A549 (cell line): ENCODE measurements around the gene CCDC14. TPM values are rescaled to one million over a fixed set of nuclear protein-coding genes. Genes with fewer than 3 reads are reported as not detected.
A peak's percentile ranks its signal among the peaks of the same experiment; 100 is the strongest.

Source experiments
- ATAC-seq, 2 experiments: fragments of 200-7000 bp in 1 of 2; fragments of >200 bp in 1 of 2; cut with Nextera tagmentation in 1 of 2; cut with Tn5 transposase in 1 of 2; 3 replicates each; pipeline versions ENCODE4 v1.8.0 to v1.9.1; 2018 to 2020; ENCODE audit warnings: mild to moderate bottlenecking in 1 of 2, moderate library complexity in 1 of 2
- CTCF ChIA-PET: fragments of 300-600 bp; sonication (Branson Sonifier 250); formaldehyde crosslinking; extraction: SDS; loops from one replicate; lab custom pipeline; 2021; ENCODE audit warnings: antibody characterized with exemption, inconsistent platforms; lab: Yijun Ruan, JAX
- POLR2A ChIA-PET: fragments of 350-600 bp; formaldehyde crosslinking; extraction: SDS; loops from one replicate; lab custom pipeline; 2021; ENCODE audit warnings: antibody characterized with exemption, inconsistent platforms; lab: Yijun Ruan, JAX
- DNase-seq, 2 experiments: peaks; one replicate each; pipeline versions ENCODE4 v3.0.0 to v3.0.0-alpha.2; 2011 to 2016; ENCODE audit warnings: low read depth in 1 of 2, low spot score in 1 of 2
- FAIRE-seq: peaks from 2 replicates; lab custom pipeline; 2011; peaks lifted over from hg19 to GRCh38; lab: Jason Lieb, UNC
- H3K27ac ChIP-seq, 2 experiments: fragments of >200 bp; sonication (Bioruptor Twin); formaldehyde crosslinking; 3 replicates each; pipeline ENCODE4 v1.5.1; 2016 to 2017
- H3K4me1 ChIP-seq: fragments of >200 bp; sonication (Bioruptor Twin); formaldehyde crosslinking; 3 replicates; pipeline ENCODE4 v1.6.1; 2016
- H3K4me2 ChIP-seq: fragments of >200 bp; sonication (Bioruptor Twin); formaldehyde crosslinking; 3 replicates; pipeline ENCODE4 v1.6.1; 2016
- H3K4me3 ChIP-seq: fragments of >200 bp; sonication (Bioruptor Twin); formaldehyde crosslinking; 3 replicates; pipeline ENCODE4 v1.5.1; 2016
- H3K9me3 ChIP-seq: fragments of >200 bp; sonication (Bioruptor Twin); formaldehyde crosslinking; 3 replicates; pipeline ENCODE4 v1.6.1; 2016
- CBX2 ChIP-seq: fragments of 200-600 bp; sonication (generic); IDR thresholded peaks from 2 replicates; pipeline ENCODE4 v1.6.1; 2016; ENCODE audit warnings: low read depth, mild to moderate bottlenecking, borderline replicate concordance
- CEBPB ChIP-seq, 2 experiments: fragments of >200 bp in 1 of 2; sonication (Bioruptor Twin) in 1 of 2; formaldehyde crosslinking in 1 of 2; IDR thresholded peaks; 2 replicates each; pipeline ENCODE4 v1.6.1; 2012 to 2016
- EHF ChIP-seq: fragments of 250-450 bp; sonication (Bioruptor Pico); IDR thresholded peaks from 2 replicates; pipeline ENCODE4 v1.5.0; 2020; ENCODE audit warnings: mild to moderate bottlenecking
- EP300 ChIP-seq, 2 experiments: fragments of >200 bp; sonication (Bioruptor Twin); formaldehyde crosslinking; IDR thresholded peaks; 2 replicates in 1 of 2; 3 replicates in 1 of 2; pipeline ENCODE4 v1.6.1; 2016 to 2017
- ESRRA ChIP-seq: fragments of 150-350 bp; IDR thresholded peaks from 2 replicates; pipeline ENCODE4 v1.6.1; 2014; ENCODE audit warnings: mild to moderate bottlenecking, low read length, borderline replicate concordance
- FOSB ChIP-seq: fragments of 250-450 bp; sonication (Bioruptor Pico); IDR thresholded peaks from 2 replicates; pipeline ENCODE4 v1.5.0; 2020; ENCODE audit warnings: mild to moderate bottlenecking, moderate library complexity
- HDAC2 ChIP-seq: fragments of 200-600 bp; sonication (generic); IDR thresholded peaks from 2 replicates; pipeline ENCODE4 v1.6.1; 2016
- HOXB5 ChIP-seq: fragments of 250-450 bp; sonication (Bioruptor Pico); IDR thresholded peaks from 2 replicates; pipeline ENCODE4 v1.5.0; 2020; ENCODE audit warnings: mild to moderate bottlenecking, moderate library complexity
- JUN ChIP-seq, 2 experiments: fragments of >200 bp; sonication (Bioruptor Twin); formaldehyde crosslinking; IDR thresholded peaks; 2 replicates in 1 of 2; 3 replicates in 1 of 2; pipeline ENCODE4 v1.6.1; 2016 to 2017
- JUNB ChIP-seq: fragments of >200 bp; sonication (Bioruptor Twin); formaldehyde crosslinking; IDR thresholded peaks from 2 replicates; pipeline ENCODE4 v1.6.1; 2016
- MAFK ChIP-seq: fragments of 450-650 bp; IDR thresholded peaks from 2 replicates; pipeline ENCODE4 v1.6.1; 2014; ENCODE audit not compliant: partially characterized antibody
- MAZ ChIP-seq: fragments of 150-350 bp; IDR thresholded peaks from 2 replicates; pipeline ENCODE4 v1.6.1; 2014; ENCODE audit warnings: antibody characterized with exemption, low read depth, low read length, borderline replicate concordance
- NPAS2 ChIP-seq: fragments of 250-450 bp; sonication (Bioruptor Pico); IDR thresholded peaks from 2 replicates; pipeline ENCODE4 v1.8.0; 2022; ENCODE audit warnings: mild to moderate bottlenecking, moderate library complexity, borderline replicate concordance
- POLR2A ChIP-seq: IDR thresholded peaks from 2 replicates; pipeline ENCODE4 v1.6.1; 2012; ENCODE audit warnings: mild to moderate bottlenecking, low read length
- RCOR1 ChIP-seq: fragments of 150-350 bp; IDR thresholded peaks from 2 replicates; pipeline ENCODE4 v1.6.1; 2014; ENCODE audit warnings: antibody characterized with exemption, low read length, low read depth
- RNF2 ChIP-seq: fragments of 200-600 bp; sonication (generic); IDR thresholded peaks from 2 replicates; pipeline ENCODE4 v1.6.1; 2016; ENCODE audit warnings: low read depth, mild to moderate bottlenecking, antibody characterized with exemption, moderate library complexity, borderline replicate concordance
- SMC3 ChIP-seq: fragments of >200 bp; sonication (Bioruptor Twin); formaldehyde crosslinking; IDR thresholded peaks from 3 replicates; pipeline ENCODE4 v1.6.1; 2018; ENCODE audit warnings: inconsistent platforms
- SREBF2 ChIP-seq: fragments of 450-650 bp; IDR thresholded peaks from 2 replicates; pipeline ENCODE4 v1.6.1; 2014; ENCODE audit warnings: mild to moderate bottlenecking, moderate library complexity
- ZFP36 ChIP-seq: fragments of 450-650 bp; IDR thresholded peaks from 2 replicates; pipeline ENCODE4 v1.6.1; 2014; ENCODE audit warnings: borderline replicate concordance; ENCODE audit not compliant: partially characterized antibody
- WGBS: methylation state at CpG from one replicate; pipeline ENCODE4 v1.1.6; 2017; ENCODE audit errors: missing lambda C conversion rate; 5-methylcytosine and 5-hydroxymethylcytosine counted together
- polyA plus RNA-seq, 4 experiments: library from polyadenylated mRNA; depleted of rRNA in 3 of 4; stranded (reverse); fragments of >200 nt; fragmentation: RNase III in 1 of 4; extraction: RNeasy Plus Mini Kit Qiagen cat#74134 plus additional on column Dnase treatment in 1 of 4; gene quantifications; 2 replicates in 3 of 4; 3 replicates in 1 of 4; pipeline ENCODE4 v1.2.3, GENCODE V29; 2011 to 2017
- TF ChIP-seq, protein P1 (sequence below): IDR thresholded peaks from 2 replicates; pipeline ENCODE4 v1.6.1; 2012; ENCODE audit warnings: low read depth, borderline replicate concordance
- TF ChIP-seq, protein P2 (sequence below): fragments of 150-350 bp; IDR thresholded peaks from 2 replicates; pipeline ENCODE4 v1.6.1; 2014; ENCODE audit warnings: low read depth, mild to moderate bottlenecking, low read length
- TF ChIP-seq, protein P3 (sequence below): fragments of >200 bp; sonication (Bioruptor Twin); formaldehyde crosslinking; IDR thresholded peaks from 3 replicates; pipeline ENCODE4 v1.6.1; 2016
- TF ChIP-seq, protein P4 (sequence below): fragments of 250-450 bp; sonication (Bioruptor Pico); IDR thresholded peaks from 2 replicates; pipeline ENCODE4 v1.5.0; 2021; ENCODE audit warnings: mild to moderate bottlenecking, moderate library complexity, borderline replicate concordance
- TF ChIP-seq, protein P5 (sequence below): IDR thresholded peaks from 2 replicates; pipeline ENCODE4 v1.6.1; 2012
- TF ChIP-seq, protein P6 (sequence below): IDR thresholded peaks from 2 replicates; pipeline ENCODE4 v1.6.1; 2012

CCDC14 gene
- polyA plus RNA-seq, 2 of the 4 experiments (the other 2 are of a cell fraction) = 29.3 to 71.4 TPM

DNA sequence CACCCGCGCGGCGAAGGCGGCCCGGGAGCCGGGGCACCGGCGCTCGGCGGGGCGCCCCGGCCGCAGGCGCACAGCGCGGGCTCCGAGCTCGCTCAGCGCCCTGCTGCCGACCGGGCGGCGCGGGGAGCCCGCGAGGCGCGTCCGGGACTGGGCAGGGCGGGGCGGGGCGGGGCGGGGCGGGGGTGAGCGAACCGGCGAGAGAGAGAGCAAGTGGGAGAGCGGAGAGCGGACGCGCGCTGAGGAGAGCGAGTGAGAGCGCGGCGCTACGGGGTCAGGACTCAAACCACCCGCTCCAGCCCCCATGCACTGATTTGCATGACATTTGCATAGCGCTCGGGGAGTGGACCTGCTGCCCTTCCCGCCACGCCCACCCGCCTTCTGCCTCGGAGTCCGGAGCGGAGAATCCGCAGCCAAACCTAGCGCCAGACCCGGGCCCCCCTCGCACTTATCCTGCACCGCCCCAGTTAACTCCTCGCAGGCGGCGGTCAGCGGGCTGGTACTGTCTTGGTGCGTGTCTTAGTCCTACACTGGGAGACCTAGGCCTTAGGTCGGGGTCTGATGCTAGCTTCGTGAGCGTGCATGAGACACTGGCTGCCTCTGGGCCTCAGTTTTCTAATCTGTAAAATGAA lies 76.7 kb downstream of the CCDC14 start, which contains the start of gene MYLK (continued):
- TF ChIP-seq, protein P1, sequence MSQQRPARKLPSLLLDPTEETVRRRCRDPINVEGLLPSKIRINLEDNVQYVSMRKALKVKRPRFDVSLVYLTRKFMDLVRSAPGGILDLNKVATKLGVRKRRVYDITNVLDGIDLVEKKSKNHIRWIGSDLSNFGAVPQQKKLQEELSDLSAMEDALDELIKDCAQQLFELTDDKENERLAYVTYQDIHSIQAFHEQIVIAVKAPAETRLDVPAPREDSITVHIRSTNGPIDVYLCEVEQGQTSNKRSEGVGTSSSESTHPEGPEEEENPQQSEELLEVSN = 0 out of 2 replicates have a peak, but pooled peaks have one; percentile 11
- TF ChIP-seq, protein P2, sequence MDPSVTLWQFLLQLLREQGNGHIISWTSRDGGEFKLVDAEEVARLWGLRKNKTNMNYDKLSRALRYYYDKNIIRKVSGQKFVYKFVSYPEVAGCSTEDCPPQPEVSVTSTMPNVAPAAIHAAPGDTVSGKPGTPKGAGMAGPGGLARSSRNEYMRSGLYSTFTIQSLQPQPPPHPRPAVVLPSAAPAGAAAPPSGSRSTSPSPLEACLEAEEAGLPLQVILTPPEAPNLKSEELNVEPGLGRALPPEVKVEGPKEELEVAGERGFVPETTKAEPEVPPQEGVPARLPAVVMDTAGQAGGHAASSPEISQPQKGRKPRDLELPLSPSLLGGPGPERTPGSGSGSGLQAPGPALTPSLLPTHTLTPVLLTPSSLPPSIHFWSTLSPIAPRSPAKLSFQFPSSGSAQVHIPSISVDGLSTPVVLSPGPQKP = no peak
- TF ChIP-seq, protein P3, sequence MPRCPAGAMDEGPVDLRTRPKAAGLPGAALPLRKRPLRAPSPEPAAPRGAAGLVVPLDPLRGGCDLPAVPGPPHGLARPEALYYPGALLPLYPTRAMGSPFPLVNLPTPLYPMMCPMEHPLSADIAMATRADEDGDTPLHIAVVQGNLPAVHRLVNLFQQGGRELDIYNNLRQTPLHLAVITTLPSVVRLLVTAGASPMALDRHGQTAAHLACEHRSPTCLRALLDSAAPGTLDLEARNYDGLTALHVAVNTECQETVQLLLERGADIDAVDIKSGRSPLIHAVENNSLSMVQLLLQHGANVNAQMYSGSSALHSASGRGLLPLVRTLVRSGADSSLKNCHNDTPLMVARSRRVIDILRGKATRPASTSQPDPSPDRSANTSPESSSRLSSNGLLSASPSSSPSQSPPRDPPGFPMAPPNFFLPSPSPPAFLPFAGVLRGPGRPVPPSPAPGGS = peak; percentile 44; the same call in 1 of the 3 replicates
- TF ChIP-seq JUN (IDR thresholded peaks at IDR 0.05) = no peak; a peak in 2 of 5 replicates
- no peak for TF ChIP-seq HOXB5 (CRISPR knock-in tag)
- TF ChIP-seq SMC3 = peak; percentile 25; the same call in 1 of the 3 replicates
- TF ChIP-seq, protein P4, sequence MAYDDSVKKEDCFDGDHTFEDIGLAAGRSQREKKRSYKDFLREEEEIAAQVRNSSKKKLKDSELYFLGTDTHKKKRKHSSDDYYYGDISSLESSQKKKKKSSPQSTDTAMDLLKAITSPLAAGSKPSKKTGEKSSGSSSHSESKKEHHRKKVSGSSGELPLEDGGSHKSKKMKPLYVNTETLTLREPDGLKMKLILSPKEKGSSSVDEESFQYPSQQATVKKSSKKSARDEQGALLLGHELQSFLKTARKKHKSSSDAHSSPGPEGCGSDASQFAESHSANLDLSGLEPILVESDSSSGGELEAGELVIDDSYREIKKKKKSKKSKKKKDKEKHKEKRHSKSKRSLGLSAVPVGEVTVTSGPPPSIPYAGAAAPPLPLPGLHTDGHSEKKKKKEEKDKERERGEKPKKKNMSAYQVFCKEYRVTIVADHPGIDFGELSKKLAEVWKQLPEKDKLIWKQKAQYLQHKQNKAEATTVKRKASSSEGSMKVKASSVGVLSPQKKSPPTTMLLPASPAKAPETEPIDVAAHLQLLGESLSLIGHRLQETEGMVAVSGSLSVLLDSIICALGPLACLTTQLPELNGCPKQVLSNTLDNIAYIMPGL (CRISPR knock-in tag) = no peak
- no peak for TF ChIP-seq CBX2
- no peak for TF ChIP-seq EP300 (IDR thresholded peaks at IDR 0.05)
- TF ChIP-seq, protein P5, sequence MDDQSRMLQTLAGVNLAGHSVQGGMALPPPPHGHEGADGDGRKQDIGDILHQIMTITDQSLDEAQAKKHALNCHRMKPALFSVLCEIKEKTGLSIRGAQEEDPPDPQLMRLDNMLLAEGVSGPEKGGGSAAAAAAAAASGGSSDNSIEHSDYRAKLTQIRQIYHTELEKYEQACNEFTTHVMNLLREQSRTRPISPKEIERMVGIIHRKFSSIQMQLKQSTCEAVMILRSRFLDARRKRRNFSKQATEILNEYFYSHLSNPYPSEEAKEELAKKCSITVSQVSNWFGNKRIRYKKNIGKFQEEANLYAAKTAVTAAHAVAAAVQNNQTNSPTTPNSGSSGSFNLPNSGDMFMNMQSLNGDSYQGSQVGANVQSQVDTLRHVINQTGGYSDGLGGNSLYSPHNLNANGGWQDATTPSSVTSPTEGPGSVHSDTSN = no peak
- TF ChIP-seq RNF2 = no peak
- 0 out of 2 replicates have a peak, but pooled peaks have one; percentile 49 for TF ChIP-seq HDAC2
- TF ChIP-seq POLR2A = peak; percentile 34; the same call in 1 of the 2 replicates
- TF ChIP-seq, protein P6, sequence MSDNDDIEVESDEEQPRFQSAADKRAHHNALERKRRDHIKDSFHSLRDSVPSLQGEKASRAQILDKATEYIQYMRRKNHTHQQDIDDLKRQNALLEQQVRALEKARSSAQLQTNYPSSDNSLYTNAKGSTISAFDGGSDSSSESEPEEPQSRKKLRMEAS = 0 out of 2 replicates have a peak, but pooled peaks have one; percentile 42
- TF ChIP-seq EHF (CRISPR knock-in tag) = no peak
- no peak for TF ChIP-seq SREBF2
- no peak for TF ChIP-seq NPAS2 (CRISPR knock-in tag)
- no peak for TF ChIP-seq MAFK
- TF ChIP-seq ESRRA = no peak
- no peak for TF ChIP-seq FOSB (CRISPR knock-in tag)
- TF ChIP-seq JUNB = no peak
- no peak for TF ChIP-seq RCOR1
- TF ChIP-seq, all 56 proteins: peak for 7

DNA sequence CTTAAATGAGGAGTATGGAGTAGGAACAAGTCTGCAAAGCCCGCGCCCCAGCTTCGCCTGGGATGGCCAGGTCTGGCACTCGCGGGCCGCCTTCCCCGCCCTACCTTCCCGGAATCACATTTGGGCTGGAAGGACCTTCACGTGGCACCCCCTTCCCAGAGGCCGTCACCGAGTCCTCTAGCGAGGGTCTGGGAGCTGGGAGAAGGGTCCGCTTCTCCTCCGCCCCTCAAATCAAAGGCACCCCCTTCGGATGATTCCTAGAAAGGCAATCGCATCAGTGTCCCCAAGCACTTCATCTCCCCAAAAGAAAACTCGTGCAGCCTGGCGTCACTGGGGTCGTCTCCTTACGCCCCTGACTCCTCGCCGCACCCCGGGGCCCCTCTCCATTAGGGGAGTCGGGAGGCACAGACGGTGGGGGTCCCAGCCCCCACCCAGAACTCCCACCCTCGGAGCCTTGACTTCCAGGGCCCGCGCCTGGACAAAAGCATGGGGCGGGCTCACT lies 77.3 kb downstream of the CCDC14 start:
- ChIA-PET POLR2A (interaction anchor here (1.0 kb wide), 1 partner anchor 77 kb away, joined by 4 read pairs; the partner anchor contains the start of gene CCDC14), CTCF (interaction anchor here (0.6 to 2.7 kb wide), 5 partner anchors 30 to 181 kb away, joined by 3 to 11 read pairs (median 4); no protein-coding TSS in a partner anchor)
- no peak for FAIRE-seq
- Histone ChIP-seq H3K4me2 (peak overlapping the region; percentile 90), H3K9me3 (no peaks in the 10 kb centered on the region), H3K27ac (peak overlapping the region; percentile 90 to 91), H3K4me3 (peak overlapping the region; percentile 86), H3K4me1 (peaks cover 16% of the 10 kb centered on the region)
- WGBS = 12% methylated on average over 15 of the region's 29 CpGs
- TF ChIP-seq, protein P1 = peak; percentile 56; the same call in 1 of the 2 replicates
- TF ChIP-seq, protein P6 = peak; percentile 53
- no peak for TF ChIP-seq MAZ
- TF ChIP-seq ZFP36 = no peak
- no peak for TF ChIP-seq CEBPB (IDR thresholded peaks at IDR 0.05)
- ATAC-seq = peak; percentile 24 to 47
- DNase-seq = peak; percentile 16 to 18
